WI38 (cell line): ENCODE results near the gene BAIAP2.
"Not testable (repeated sequence)": the region's sequence is repeated elsewhere in the genome, so short reads cannot be mapped to it uniquely, and the experiment has no call there.

ENCODE experiments used
- H3K4me3 ChIP-seq: 2 replicates; pipeline ENCODE4 v1.5.1; 2011; ENCODE audit warnings: low read depth, mild to moderate bottlenecking, control low read depth, low read length
- TF ChIP-seq, protein P1 (sequence below): IDR thresholded peaks from 2 replicates; pipeline ENCODE4 v1.5.1; 2012; ENCODE audit warnings: low read depth, mild to moderate bottlenecking, control low read depth, low read length

BAIAP2 gene

DNA sequence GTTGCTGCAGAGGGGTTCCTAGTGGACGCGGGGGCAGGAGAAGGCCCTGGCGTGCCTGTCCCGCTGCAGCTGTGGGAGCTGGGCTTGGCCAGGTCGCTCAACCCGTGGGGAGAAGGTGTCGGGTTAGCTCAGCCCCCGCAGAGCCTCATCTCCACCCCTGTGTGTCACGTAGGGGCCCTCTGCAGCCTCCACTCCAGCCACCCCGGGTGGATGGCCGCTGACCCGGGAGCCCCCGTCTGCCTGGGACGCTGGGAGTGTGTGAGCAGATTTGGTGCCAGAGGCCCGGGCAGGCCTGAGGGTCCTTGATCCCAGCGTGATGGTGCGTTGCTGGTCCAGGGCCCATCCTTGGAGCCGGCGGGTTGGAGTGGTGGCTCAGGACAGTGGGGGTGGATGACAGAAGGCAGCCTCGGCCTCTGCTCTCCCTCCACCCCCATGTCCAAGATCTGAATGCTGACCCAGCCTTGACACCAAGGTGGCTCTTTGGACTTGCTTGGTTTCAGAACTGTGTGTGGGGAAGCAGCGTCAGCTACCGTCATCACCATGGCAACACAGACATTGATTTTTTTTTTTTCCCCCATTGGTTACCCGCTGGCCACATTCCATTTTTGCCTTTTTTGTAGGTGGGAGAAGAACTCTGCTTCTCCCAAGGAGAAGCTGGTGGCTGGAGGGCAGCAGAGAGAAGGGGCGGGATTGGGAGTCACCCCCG lies 35.7 kb downstream of the BAIAP2 start:
- H3K4me3 ChIP-seq, result no peak overlapping the region
- TF ChIP-seq, protein P1, sequence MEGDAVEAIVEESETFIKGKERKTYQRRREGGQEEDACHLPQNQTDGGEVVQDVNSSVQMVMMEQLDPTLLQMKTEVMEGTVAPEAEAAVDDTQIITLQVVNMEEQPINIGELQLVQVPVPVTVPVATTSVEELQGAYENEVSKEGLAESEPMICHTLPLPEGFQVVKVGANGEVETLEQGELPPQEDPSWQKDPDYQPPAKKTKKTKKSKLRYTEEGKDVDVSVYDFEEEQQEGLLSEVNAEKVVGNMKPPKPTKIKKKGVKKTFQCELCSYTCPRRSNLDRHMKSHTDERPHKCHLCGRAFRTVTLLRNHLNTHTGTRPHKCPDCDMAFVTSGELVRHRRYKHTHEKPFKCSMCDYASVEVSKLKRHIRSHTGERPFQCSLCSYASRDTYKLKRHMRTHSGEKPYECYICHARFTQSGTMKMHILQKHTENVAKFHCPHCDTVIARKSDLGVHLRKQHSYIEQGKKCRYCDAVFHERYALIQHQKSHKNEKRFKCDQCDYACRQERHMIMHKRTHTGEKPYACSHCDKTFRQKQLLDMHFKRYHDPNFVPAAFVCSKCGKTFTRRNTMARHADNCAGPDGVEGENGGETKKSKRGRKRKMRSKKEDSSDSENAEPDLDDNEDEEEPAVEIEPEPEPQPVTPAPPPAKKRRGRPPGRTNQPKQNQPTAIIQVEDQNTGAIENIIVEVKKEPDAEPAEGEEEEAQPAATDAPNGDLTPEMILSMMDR, result no peak

DNA sequence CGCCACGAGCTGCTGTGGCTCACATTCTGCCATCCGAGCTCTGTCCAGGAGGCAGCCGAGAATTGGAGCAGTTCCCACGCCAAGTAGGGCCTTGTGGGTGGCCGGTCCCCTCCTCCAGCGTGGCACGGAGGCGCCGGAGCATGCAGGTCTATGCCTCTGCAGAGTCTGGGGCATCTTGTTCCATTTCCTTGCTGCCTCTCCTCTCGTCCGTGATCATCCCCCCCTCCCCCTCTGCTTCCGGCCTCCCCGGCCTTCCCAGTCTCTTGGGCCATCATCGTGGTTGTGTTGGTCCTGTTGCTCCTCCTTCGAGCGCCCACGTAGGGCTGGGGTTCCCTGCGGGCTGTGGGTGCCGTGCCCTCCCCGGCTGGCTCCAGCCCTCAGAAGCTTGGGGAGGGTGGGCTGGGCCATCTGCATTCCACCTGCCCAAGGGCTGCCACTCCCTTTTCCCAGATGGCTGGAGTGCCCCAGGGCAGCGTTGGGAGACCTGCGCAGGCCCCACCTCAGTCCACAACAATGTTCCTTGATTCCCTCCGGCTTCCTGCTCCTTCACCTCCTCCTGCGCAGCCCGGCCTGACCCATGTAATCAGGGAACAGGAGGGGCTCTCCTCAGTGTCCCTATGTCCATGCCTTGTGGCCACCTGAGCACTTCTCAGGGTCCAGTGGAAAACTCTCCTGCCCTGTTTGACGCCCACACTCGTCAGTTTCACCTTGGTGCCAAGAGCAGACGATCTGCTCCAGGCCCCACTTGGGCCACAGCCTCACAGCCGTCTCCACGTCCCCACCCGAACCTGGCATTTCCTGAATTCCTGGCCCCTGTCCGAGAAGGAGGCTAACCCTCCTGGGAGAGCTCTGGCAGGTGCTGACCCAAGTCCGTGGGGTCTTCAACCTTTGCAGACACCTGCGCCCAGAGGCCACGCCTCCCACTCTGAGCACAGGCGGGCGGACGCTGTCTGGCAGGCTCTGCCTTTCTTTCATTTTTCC lies 37.1 kb downstream of the BAIAP2 start:
- no peak overlapping the region for H3K4me3 ChIP-seq
- TF ChIP-seq, protein P1, result no peak

DNA sequence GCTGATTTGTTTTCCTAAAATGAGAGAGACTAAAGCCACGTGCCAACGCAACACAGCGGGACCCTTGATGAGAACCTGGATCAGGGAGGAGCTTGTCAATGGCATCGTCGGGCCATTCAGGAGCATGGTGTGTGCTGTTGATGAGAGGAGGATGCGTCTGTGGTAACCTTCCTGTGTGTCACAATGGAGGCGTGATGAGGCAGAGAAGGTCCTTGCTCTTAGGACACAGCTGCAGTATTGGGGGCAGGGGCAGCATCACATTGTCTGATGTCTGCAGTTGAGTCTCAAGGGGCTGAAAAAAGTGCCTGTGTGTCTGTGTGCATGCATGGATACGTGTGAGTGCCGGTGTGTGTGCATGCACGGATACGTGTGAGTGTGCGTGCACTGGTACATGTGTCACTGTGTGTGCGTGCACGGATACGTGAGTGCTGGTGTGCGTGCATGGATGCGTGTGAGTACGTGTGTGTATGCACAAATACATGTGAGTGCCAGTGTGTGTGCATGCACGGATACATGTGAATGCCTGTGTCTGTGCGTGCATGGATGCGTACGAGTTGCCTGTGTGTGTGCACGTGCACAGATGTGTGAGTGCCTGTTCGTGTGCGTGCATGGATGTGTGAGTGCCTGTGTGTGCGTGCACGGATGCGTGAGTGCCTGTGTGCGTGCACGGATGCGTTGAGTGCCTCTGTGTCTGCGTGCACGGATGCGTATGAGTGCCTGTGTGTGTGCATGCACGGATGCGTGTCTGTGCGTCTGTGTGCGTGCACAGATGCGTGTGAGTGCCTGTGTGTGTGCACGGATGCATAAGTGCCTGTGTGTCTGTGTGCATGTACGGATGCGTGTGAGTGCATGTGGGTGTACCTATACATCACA lies 39.3 kb downstream of the BAIAP2 start:
- no peak overlapping the region for H3K4me3 ChIP-seq
- TF ChIP-seq, protein P1, result no peak

DNA sequence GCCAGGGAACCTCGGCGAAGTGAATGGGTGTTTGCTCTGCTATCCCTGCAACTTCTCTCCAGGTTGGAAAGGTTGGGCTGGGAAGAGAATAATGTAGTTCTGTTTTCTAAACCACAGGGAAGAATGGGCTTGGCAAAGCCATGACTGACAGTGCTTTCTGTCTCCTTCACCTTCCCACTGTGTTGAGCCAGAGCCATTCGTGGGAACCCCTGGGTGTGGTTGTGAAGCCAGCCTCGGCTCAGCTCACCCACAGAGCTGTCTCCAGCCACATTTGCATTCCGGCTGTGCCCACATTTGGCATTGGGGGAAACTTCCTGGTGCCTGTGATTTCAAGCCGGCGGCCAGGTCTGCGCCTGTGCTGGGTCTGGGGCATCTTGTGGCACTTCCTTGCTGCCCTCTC lies 39.9 kb downstream of the BAIAP2 start:
- TF ChIP-seq, protein P1, result no peak

DNA sequence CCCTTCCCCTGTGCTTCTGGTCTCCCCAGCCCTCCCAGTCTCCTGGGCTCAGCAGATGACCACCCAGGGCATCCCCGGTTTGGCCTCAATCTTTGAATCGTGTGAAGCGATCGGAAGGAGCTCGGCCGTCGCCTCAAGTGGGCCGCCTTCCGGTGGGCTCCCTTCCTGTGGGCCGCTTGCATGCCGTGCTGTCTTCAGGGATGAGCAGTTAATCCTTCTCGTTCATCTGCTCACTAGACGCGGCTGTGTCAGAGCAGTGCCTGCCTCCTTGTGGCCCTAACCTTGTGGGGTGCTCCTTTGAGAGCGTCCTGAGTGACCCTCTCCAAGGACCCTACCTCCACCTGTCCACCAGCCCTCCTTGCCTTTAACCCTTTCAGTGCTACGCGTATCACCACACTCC lies 40.4 kb downstream of the BAIAP2 start:
- TF ChIP-seq, protein P1, result no peak
- no peak overlapping the region for H3K4me3 ChIP-seq

More for the DNA sequence above, 39.9 kb downstream of the BAIAP2 start:
- no peak overlapping the region for H3K4me3 ChIP-seq

DNA sequence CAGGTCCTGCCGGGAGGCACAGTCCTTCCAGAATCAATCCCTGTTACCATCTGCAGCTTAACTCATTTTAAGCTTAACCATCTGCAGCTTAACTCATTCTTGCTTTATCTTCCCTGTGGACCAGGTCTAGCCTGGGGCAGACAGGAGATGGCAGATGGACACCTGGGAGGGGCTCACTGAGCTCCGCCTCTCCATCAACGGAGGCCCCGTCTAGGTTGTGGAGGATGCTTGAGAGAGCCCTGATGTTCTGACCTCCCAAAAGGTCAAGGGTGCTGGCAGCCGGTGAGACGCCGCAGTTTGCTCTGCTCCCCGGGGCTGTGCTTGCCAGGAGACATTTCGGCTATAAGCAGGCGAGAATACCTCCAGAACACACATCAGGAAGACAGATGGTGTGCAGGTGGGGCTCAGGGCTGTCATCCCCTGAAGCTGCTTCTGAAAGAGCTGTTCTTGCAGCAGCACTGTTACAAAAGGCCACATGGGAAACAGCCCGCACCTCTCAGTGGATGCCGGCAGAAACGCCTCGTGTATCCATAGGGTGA lies 41.3 kb downstream of the BAIAP2 start:
- TF ChIP-seq, protein P1, result no peak
- no peak overlapping the region for H3K4me3 ChIP-seq

DNA sequence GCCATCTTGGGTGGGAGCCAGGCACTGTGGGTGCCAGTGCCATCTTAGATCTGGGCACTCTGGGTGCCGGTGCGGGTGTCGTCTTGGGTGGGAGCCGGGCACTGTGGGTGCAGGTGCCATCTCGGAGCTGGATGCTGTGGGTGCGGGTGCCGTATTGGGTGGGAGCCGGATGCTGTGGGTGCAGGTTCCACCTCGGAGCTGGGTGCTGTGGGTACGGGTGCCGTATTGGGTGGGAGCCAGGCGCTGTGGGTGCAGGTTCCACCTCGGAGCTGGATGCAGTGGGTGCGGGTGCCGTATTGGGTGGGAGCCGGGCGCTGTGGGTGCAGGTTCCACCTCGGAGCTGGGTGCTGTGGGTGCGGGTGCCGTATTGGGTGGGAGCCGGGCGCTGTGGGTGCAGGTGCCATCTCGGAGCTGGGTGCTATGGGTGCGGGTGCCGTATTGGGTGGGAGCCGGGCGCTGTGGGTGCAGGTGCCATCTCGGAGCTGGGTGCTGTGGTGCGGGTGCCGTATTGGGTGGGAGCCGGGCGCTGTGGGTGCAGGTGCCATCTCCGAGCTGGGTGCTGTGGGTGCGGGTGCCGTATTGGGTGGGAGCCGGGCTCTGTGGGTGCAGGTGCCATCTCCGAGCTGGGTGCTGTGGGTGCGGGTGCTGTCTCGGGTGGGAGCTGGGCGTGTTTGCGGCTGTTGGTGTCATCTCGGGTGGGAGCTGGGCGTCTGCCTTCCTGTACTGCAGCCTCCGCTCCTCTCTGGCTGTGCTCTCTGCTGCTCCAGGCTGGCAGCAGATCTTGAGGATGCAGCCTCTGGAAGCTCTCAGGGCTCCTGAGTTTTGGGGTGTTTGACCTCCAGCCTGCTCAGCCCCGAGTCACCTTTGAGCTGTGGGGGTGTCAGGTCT lies 43.3 kb downstream of the BAIAP2 start:
- H3K4me3 ChIP-seq, result not testable (repeated sequence)
